OCI-M2 (cell line): ENCODE data around the gene AUTS2.

ENCODE experiments used
- DNase-seq: peaks from one replicate; lab custom pipeline; 2025; ENCODE audit not compliant: unreplicated experiment; lab: John Stamatoyannopoulos, UW

Gene AUTS2

GRCh38 chr7:70097645-70098044, 499.4 kb downstream of the AUTS2 start:
- DNase-seq, result no peak

DNA sequence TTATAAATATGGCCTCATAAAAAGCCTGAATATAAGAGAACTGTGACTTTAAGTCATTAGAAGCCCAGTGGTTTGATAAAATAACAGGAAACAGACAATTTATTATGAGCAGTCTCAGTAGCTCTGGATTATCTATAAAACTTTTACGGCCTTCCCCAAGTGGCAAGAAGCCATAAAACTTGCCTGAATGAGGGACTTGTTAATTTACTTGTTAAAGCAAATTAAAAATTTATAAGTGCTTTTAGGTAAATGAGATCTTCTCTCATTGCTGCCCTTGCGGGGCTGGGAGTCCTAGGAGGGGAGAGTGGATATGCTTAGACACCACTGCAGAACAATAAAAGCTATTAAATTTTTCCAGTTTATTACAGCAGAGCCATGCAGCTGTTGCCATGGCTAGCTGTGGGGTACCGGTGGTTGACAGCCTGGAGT, 499.9 kb downstream of the AUTS2 start:
- DNase-seq, result no peak

DNA sequence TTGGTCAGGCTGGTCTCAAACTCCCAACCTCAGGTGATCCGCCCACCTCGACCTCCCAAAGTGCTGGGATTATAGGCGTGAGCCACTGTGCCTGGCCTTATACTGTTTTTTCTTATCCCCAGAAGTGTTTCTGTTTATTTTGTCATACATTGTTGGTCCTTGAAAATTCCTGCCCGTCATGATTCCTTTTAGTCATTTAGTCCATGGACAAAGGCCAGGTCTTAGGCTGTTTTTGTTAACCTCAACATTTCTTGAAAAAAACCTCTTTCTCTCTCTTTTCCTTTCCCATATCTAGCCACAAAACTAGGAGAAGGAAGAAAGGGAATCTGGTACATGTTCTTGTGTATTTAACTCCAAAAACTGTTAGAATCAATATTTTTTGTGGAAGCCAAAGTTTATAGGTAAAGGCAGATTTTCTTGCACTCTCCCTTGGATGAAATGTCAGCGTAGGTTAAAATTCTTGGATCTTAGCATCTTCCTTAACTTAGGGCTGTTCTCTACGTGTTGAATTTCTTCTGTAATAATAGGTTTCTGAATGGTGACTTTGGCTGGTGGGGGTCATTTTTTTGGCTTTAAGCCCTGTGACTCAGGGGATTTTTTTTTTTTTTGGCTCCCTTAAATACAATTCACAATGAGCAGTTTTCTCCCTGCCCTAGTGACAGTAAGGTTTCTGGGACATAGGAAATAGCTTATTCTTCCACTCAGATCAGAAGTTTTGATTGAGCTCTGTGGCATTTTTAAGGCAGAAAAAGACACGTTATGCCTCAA, 500.8 kb downstream of the AUTS2 start:
- no peak for DNase-seq

- no peak for DNase-seq
Measured at GRCh38 chr7:70104243-70104642, 506.0 kb downstream of the AUTS2 start.

DNA sequence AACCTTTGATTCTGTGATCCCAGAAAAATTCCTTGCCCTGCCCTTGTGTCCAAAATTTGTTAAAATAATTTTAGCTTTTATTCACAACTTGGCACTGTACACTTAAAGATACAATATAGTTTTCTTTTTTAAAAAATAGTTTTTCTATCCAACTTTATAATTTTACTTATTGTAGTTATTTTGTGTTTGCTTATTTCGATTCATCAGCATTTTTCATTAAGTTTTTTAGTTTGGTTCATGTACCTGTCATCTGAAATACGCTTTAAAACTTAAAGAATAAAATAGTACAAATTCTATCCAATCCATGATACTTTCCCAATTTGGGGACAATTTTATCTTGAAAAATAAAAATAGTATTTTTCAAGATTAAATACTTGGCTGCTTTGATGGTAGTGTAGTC, 514.8 kb downstream of the AUTS2 start:
- no peak for DNase-seq

DNA sequence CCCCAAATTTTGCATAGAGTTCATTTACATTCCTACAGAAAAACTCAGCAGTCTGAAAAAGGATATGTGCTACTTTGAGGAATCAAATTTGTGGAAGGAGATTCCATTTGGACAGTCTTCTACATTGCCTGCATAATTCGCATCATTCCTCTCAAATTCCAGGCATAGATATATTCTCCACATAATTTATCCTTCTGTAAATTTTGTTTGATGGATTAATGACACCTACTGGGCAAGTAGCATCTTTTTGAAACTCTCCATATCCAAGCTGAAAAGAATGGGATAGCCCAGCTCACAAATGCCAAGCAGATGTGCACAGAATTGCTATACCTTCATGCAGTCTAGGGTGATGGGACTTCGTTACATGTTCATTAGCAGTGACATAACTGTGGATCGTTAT, 515.3 kb downstream of the AUTS2 start:
- DNase-seq, result no peak

- no peak for DNase-seq
Measured at GRCh38 chr7:70114806-70115205, 516.5 kb downstream of the AUTS2 start.

DNA sequence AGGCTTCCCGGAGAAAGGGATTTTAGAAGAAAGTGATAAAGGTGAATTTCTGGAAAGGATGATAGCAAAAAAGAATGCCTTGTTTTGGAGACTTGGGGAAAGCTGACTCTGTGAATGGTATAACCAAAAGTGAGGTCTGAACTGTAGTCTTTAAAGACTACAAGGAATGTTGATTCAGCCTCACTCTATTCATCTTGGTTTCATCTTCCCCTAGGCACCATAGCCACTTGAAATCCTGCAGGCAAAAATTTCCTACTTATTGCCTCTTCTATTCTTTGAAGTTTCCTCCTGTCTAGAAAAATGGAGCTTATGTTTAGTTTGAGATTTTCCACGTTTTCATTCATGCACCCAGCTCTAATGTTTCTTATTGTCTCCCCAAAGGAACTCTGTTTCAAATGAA, 518.0 kb downstream of the AUTS2 start:
- DNase-seq, result no peak

DNA sequence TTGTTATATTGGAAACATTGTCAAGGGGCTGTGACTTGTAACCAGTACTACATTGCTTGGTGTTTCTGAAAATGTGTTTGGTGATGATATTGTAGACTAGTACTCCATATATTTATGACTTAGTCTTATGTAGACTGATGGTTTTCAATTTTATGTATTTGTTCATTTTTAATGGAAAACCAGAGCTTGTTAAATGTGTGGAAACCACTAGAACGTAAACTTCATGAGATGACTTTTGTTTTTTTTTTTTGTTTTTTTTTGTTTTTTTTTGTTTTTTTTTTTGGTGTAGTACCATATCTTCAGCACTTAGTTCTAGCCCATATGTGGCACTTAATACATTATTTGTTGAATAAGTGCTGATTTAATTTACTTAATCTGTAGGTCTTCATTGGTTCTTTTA, 518.6 kb downstream of the AUTS2 start:
- no peak for DNase-seq

- DNase-seq, result no peak
Measured at GRCh38 chr7:70120851-70121250, 522.6 kb downstream of the AUTS2 start.

GRCh38 chr7:70131817-70132216, 533.5 kb downstream of the AUTS2 start:
- DNase-seq, result no peak

- no peak for DNase-seq
Measured at GRCh38 chr7:70132226-70132851, 534.1 kb downstream of the AUTS2 start.

GRCh38 chr7:70132852-70133690, 534.8 kb downstream of the AUTS2 start:
- no peak for DNase-seq

DNA sequence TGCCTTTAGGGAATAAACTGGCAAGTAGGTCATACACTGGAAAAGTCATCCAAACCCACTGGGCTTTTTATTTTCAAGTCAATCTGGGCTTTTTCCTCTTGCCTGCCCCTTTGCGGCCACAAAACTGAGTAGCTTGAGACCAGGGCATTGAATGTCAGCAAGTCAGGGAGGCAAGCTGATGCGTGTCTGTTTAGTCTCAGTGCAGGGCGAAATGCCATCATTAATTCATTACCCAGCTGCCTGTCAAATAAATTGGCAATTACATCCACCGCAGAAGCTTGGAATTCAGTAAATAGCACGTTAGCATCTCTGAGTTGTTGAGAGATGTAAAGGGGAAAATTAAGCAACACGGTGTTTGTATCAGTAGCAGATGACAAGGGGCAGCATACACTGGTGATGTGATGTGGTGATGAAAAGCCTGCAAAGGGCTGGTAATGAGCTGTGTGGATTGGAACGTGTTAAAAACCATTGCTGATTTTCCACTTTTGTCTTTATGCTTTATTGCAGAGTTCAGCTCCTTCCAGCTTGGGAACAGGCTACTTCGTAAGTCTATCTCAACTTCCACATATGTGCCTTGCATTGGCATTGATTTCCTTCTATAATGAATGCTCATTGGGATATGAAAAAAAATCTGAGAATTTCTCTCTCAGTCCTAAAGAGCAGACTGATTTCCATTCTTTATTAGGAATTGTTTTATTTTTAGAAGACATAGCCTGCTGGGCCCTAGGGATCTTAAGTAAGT, 535.9 kb downstream of the AUTS2 start:
- DNase-seq, result no peak

- no peak for DNase-seq
Measured at GRCh38 chr7:70135656-70136055, 537.4 kb downstream of the AUTS2 start.

DNA sequence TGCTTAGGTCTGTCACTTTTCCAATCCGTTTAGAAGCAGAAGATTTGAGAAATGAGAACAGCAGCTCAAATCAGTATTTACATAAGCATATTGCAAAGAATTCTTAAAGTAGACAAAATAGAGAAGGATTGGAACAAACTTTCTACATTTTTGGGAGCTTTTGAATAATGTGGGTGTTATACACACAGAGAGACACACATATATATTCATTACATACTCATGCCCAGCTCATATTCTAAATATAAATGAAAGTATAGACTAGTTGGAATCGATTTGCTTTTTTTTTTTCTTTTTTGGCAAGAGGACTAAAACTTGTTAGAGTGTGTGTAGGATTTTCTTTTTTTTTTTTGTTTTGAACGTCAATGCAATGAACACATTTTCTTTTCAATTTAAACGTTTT, 538.9 kb downstream of the AUTS2 start:
- DNase-seq, result no peak

- no peak for DNase-seq
Measured at GRCh38 chr7:70142247-70142932, 544.1 kb downstream of the AUTS2 start.

DNA sequence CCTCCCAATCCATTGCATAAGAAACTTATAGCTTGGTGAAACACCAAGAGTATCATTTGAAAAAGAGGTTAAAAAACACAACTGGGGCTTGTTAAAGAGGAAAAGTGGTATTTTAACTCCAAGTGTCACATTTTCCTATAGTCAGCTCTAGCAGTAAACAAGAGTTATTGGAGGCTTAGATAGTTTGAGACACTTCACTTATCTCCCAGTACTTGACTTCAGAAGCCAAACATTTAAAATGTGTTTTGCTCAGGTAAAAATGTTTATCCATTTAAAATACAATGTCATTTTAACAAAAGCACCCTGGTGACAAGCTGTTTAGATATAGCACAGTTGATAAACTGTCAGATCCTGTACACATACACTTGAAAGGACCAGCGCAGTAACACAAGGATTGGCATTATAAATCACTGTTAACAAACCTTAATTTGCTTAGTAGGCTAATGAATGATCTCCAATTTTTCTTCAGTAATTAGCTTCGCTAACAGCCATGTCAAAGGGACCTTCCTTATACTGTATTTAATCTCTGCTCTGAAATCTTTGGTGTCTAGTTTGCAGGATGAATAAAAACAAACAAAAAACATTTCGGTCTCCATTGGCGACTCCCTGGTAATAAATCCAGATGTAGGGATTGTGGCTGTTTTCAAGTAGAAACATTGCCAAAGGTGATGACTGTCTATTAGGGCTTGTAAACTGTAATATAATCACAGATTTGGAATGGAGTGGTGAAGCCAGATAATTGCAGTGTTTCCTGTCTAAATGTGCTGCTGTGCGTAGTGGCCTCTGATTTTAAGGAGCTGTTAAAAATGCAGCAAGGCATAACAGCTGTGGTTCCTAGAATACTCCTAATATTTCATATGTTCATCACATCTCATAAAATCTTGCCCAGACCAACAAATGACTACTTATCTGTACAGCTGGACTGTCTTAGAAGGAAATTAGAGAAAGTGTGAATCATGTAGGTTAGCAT, 545.1 kb downstream of the AUTS2 start:
- DNase-seq, result no peak

DNA sequence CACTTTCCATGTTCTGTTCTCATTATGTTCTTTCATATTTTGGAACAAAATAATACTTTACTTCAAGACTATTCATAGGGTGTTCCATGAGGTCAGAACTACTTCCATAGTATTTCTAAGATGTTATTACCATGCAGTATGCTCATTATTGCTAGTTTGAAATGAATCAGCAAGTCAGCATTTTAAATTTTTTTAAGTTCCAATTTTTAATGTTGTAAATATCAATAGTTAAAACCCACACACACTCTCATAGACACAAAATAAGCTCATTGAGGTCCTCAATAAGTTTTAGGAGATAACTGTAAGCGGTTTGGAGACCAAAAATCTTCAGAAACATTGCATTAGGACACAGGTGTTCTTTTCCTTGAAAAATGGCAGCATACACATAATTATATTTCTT, 550.7 kb downstream of the AUTS2 start:
- DNase-seq, result no peak
